Measurements from ENCODE around the gene PRCC. TPM values are rescaled to one million over a fixed set of nuclear protein-coding genes. Genes with fewer than 3 reads are reported as not detected.

The PRCC gene
- total and polyA plus RNA-seq, 2 of the 13 experiments (the other 11 are each of a cell fraction or from before 2014, with no cell fraction given): 24.2 to 40.5 TPM

GRCh38 chr1:156845953-156846545 lies 78.7 kb downstream of the PRCC start:
- no peaks in the 10 kb centered on the region for H3K9me3 ChIP-seq (ENCODE audit: low read length)
- H2AFZ ChIP-seq (ENCODE audit: low read length): no peak overlapping the region
- CTCF ChIA-PET (ENCODE audit: low intra/inter-chr PET ratio, low total read pairs): no interaction called here
- POLR2A ChIA-PET: no interaction called here
- H3K4me2 ChIP-seq (ENCODE audit: low read depth, low read length): no peak overlapping the region
- in situ Hi-C loops (cut with HindIII; ENCODE audit: extremely low pct_ligation_motif_present, low pct_unique_long_range_greater_than_20kb): no loop called here
- H3K4me3 ChIP-seq (replicated peaks in 1 of 3; ENCODE audit: insufficient read depth in 1 of 3, low read depth in 2 of 3, low read length in 3 of 3): no peak overlapping the region
- TF ChIP-seq ZNF260 (CRISPR knock-in tag; IDR thresholded peaks at IDR 0.05; ENCODE audit: borderline replicate concordance, low read depth) (no peak), ZSCAN21 (CRISPR knock-in tag; IDR thresholded peaks at IDR 0.05; ENCODE audit: borderline replicate concordance) (no peak), HOXA5 (CRISPR knock-in tag; IDR thresholded peaks at IDR 0.05) (no peak)
- H3K79me2 ChIP-seq (ENCODE audit: insufficient read depth, low read length): no peaks in the 10 kb centered on the region
- intact Hi-C loops (cut with micrococcal nuclease; ENCODE audit: unreplicated experiment): no loop called here
- FAIRE-seq (no peak), ATAC-seq (no peak), DNase-seq (ENCODE audit: low spot score) (no peak)
- H3K27me3 ChIP-seq (ENCODE audit: control insufficient read depth in 1 of 2, insufficient read depth in 2 of 2, low read length in 2 of 2): peaks cover 4 to 48% of the 10 kb centered on the region in 2 experiments; a peak in 2 of 5 replicates
- no peak overlapping the region for H3K9ac ChIP-seq (ENCODE audit: insufficient read depth, low read depth, low read length)
- no TSS peak for BruUV-seq (replicated peaks)
- WGBS (ENCODE audit: low lambda C conversion rate): 54% methylated on average over 18 of the region's 18 CpGs
- H4K20me1 ChIP-seq (ENCODE audit: insufficient read depth, low read length): no peaks in the 10 kb centered on the region
- H3K4me1 ChIP-seq (ENCODE audit: insufficient read depth, low read length): no peaks in the 10 kb centered on the region
- H3K27ac ChIP-seq (ENCODE audit: extremely low read length, insufficient read depth, low read length): no peak overlapping the region
- no peaks in the 10 kb centered on the region for H3K36me3 ChIP-seq (replicated peaks in 1 of 2; ENCODE audit: control insufficient read depth in 1 of 2, insufficient read depth in 2 of 2, low read length in 2 of 2)

- WGBS (ENCODE audit: low lambda C conversion rate): 0% methylated on average over 4 of the region's 5 CpGs
- no TSS peak for BruUV-seq (replicated peaks)
- H3K9ac ChIP-seq (ENCODE audit: insufficient read depth, low read depth, low read length): no peak overlapping the region
- H3K4me2 ChIP-seq (ENCODE audit: low read depth, low read length): no peak overlapping the region
- no peaks in the 10 kb centered on the region for H3K9me3 ChIP-seq (ENCODE audit: low read length)
- POLR2A ChIA-PET: no interaction called here
- no peak for FAIRE-seq
- CTCF ChIA-PET (ENCODE audit: low intra/inter-chr PET ratio, low total read pairs): no interaction called here
- H3K79me2 ChIP-seq (ENCODE audit: insufficient read depth, low read length): no peaks in the 10 kb centered on the region
- in situ Hi-C loops (cut with HindIII; ENCODE audit: extremely low pct_ligation_motif_present, low pct_unique_long_range_greater_than_20kb) (no loop called here), intact Hi-C loops (cut with micrococcal nuclease; ENCODE audit: unreplicated experiment) (no loop called here)
- no peak for ATAC-seq
- H2AFZ ChIP-seq (ENCODE audit: low read length): no peak overlapping the region
- no peak for TF ChIP-seq HOMEZ (CRISPR knock-in tag; IDR thresholded peaks at IDR 0.05; ENCODE audit: low read depth)
- no peak for TF ChIP-seq ZFAT (CRISPR knock-in tag; conservative IDR thresholded peaks at IDR 0.05)
- TF ChIP-seq FOSL2 (CRISPR knock-in tag; IDR thresholded peaks at IDR 0.05): no peak
- no peak for TF ChIP-seq ZMYM4 (CRISPR knock-in tag; IDR thresholded peaks at IDR 0.05)
- TF ChIP-seq ZNF234 (CRISPR knock-in tag; conservative IDR thresholded peaks at IDR 0.05): no peak
- no peak for TF ChIP-seq TBL1XR1 (IDR thresholded peaks at IDR 0.05; ENCODE audit: borderline replicate concordance, low read length, partially characterized antibody)
- TF ChIP-seq EEA1 (CRISPR knock-in tag; IDR thresholded peaks at IDR 0.05; ENCODE audit: borderline replicate concordance): no peak
- TF ChIP-seq NFYC (CRISPR knock-in tag; IDR thresholded peaks at IDR 0.05): no peak
- no peak for TF ChIP-seq REL (CRISPR knock-in tag; conservative IDR thresholded peaks at IDR 0.05)
- no peak for TF ChIP-seq ZBTB49 (CRISPR knock-in tag; IDR thresholded peaks at IDR 0.05; ENCODE audit: borderline replicate concordance)
- TF ChIP-seq ZEB1 (IDR thresholded peaks at IDR 0.05; ENCODE audit: insufficient replicate concordance, low read depth): no peak
- H3K27me3 ChIP-seq (ENCODE audit: control insufficient read depth in 1 of 2, insufficient read depth in 2 of 2, low read length in 2 of 2): peaks cover 4 to 46% of the 10 kb centered on the region in 2 experiments; a peak in 2 of 5 replicates
- no peak overlapping the region for H3K4me3 ChIP-seq (replicated peaks in 1 of 3; ENCODE audit: insufficient read depth in 1 of 3, low read depth in 2 of 3, low read length in 3 of 3)
- DNase-seq (ENCODE audit: low spot score): no peak
- H3K27ac ChIP-seq (ENCODE audit: extremely low read length, insufficient read depth, low read length): no peak overlapping the region
- H4K20me1 ChIP-seq (ENCODE audit: insufficient read depth, low read length): no peaks in the 10 kb centered on the region
- H3K36me3 ChIP-seq (replicated peaks in 1 of 2; ENCODE audit: control insufficient read depth in 1 of 2, insufficient read depth in 2 of 2, low read length in 2 of 2): no peaks in the 10 kb centered on the region
- no peaks in the 10 kb centered on the region for H3K4me1 ChIP-seq (ENCODE audit: insufficient read depth, low read length)
These were observed 79.3 kb downstream of the PRCC start for GRCh38 chr1:156846643-156847042.
